Neural progenitor cell (in vitro differentiated cells): ENCODE measurements around the gene ELMOD1. TPM values are rescaled to one million over a fixed set of nuclear protein-coding genes. Genes with fewer than 3 reads are reported as not detected.

Experiments used
- DNase-seq: peaks from one replicate; pipeline ENCODE4 v3.0.0-alpha.2; 2016; ENCODE audit warnings: low spot score
- H2AFZ ChIP-seq: fragments of 200-600 bp; sonication (generic); replicated peaks from 2 replicates; pipeline ENCODE4 v1.6.1; 2016; ENCODE audit warnings: antibody characterized with exemption
- H3F3A ChIP-seq: fragments of 200-600 bp; sonication (generic); 2 replicates; pipeline ENCODE4 v1.6.1; 2016; ENCODE audit warnings: antibody characterized with exemption, low read depth
- H3K27ac ChIP-seq: fragments of 200-600 bp; sonication (generic); 2 replicates; pipeline ENCODE4 v1.5.1; 2016; ENCODE audit warnings: mild to moderate bottlenecking
- H3K27me3 ChIP-seq: fragments of 200-600 bp; sonication (generic); 2 replicates; pipeline ENCODE4 v1.6.1; 2016; ENCODE audit warnings: mild to moderate bottlenecking, moderate library complexity
- H3K36me3 ChIP-seq: fragments of 200-600 bp; sonication (generic); 2 replicates; pipeline ENCODE4 v1.5.1; 2016
- H3K4me1 ChIP-seq: fragments of 200-600 bp; sonication (generic); 2 replicates; pipeline ENCODE4 v1.6.1; 2016; ENCODE audit warnings: mixed run types
- H3K4me2 ChIP-seq: fragments of 200-600 bp; sonication (generic); 2 replicates; pipeline ENCODE4 v1.6.1; 2016
- H3K4me3 ChIP-seq: fragments of 200-600 bp; sonication (generic); 2 replicates; pipeline ENCODE4 v1.5.1; 2016
- H3K79me2 ChIP-seq: fragments of 200-600 bp; sonication (generic); 2 replicates; pipeline ENCODE4 v1.6.1; 2016; ENCODE audit warnings: low read depth
- H3K9ac ChIP-seq: fragments of 200-600 bp; sonication (generic); 2 replicates; pipeline ENCODE4 v1.6.1; 2016
- H3K9me3 ChIP-seq: fragments of 200-600 bp; sonication (generic); 2 replicates; pipeline ENCODE4 v1.5.1; 2016; ENCODE audit warnings: low read depth
- H4K20me1 ChIP-seq: fragments of 200-600 bp; sonication (generic); 2 replicates; pipeline ENCODE4 v1.6.1; 2016; ENCODE audit warnings: low read depth
- H3K27ac Mint-ChIP-seq: 3 replicates; pipeline ENCODE4 v1.8.0; 2021; ENCODE audit warnings: mixed read lengths
- H3K27me3 Mint-ChIP-seq: 2 replicates; pipeline ENCODE4 v1.8.0; 2022; ENCODE audit warnings: low read depth, mild to moderate bottlenecking, inconsistent platforms, moderate library complexity, mixed read lengths; ENCODE audit not compliant: insufficient read depth
- H3K36me3 Mint-ChIP-seq: 3 replicates; pipeline ENCODE4 v1.8.0; 2021; ENCODE audit warnings: mixed read lengths
- H3K4me1 Mint-ChIP-seq: 3 replicates; pipeline ENCODE4 v1.8.0; 2021; ENCODE audit warnings: mixed read lengths
- H3K4me3 Mint-ChIP-seq: 3 replicates; pipeline ENCODE4 v1.8.0; 2021; ENCODE audit warnings: mild to moderate bottlenecking, moderate library complexity, mixed read lengths
- H3K9me3 Mint-ChIP-seq: 3 replicates; pipeline ENCODE4 v1.8.0; 2020; ENCODE audit warnings: mixed read lengths
- EZH2 ChIP-seq: fragments of 200-600 bp; sonication (generic); IDR thresholded peaks from 2 replicates; pipeline ENCODE4 v1.6.1; 2017; ENCODE audit warnings: antibody characterized with exemption, mild to moderate bottlenecking, moderate library complexity
- EZH2phosphoT487 ChIP-seq: fragments of 200-600 bp; sonication (generic); IDR thresholded peaks from 2 replicates; pipeline ENCODE4 v1.6.1; 2017; ENCODE audit warnings: antibody characterized with exemption
- total RNA-seq: library from RNA; depleted of rRNA; stranded (reverse); fragments of >200 nt; gene quantifications from 2 replicates; pipeline ENCODE4 v1.2.3, GENCODE V29; 2015; ENCODE audit warnings: low replicate concordance
- TF ChIP-seq, protein P1 (sequence below): fragments of 200-600 bp; sonication (generic); IDR thresholded peaks from 2 replicates; pipeline ENCODE4 v1.5.1; 2017; ENCODE audit warnings: antibody characterized with exemption, mild to moderate bottlenecking

Gene ELMOD1
- total RNA-seq, 1 donor from 2014 or later = not detected

DNA sequence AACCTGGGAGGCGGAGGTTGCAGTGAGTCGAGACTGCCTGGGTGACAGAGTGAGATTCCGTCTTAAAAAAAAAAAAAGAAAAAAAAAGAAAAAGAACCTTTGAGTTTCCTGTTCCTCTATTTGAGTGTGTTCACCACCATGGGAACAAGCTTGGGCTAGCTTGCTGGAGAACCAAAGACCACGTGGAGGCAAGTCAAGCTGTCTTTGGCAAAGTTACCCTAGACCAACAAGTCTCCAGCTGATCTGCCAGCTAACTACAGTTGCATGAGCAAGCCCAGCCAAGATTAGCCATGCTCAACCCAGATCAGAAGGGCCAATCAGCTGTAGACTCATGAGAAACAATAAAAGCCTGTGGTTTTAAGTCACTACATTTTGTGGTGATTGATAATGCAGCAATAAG lies 91.2 kb downstream of the ELMOD1 start:
- peaks cover 7% of the 10 kb centered on the region for H3K4me1 Mint-ChIP-seq
- H3K36me3 Mint-ChIP-seq = no peaks in the 10 kb centered on the region
- no peaks in the 10 kb centered on the region for H4K20me1 ChIP-seq
- no peaks in the 10 kb centered on the region for H3K79me2 ChIP-seq
- H3K4me3 ChIP-seq = no peak overlapping the region
- no peak overlapping the region for H3K27ac Mint-ChIP-seq
- no peak overlapping the region for H3K4me2 ChIP-seq
- no peaks in the 10 kb centered on the region for H3K36me3 ChIP-seq
- H3F3A ChIP-seq = no peaks in the 10 kb centered on the region
- DNase-seq = no peak
- no peak overlapping the region for H3K4me3 Mint-ChIP-seq
- no peak overlapping the region for H2AFZ ChIP-seq
- TF ChIP-seq, protein P1, sequence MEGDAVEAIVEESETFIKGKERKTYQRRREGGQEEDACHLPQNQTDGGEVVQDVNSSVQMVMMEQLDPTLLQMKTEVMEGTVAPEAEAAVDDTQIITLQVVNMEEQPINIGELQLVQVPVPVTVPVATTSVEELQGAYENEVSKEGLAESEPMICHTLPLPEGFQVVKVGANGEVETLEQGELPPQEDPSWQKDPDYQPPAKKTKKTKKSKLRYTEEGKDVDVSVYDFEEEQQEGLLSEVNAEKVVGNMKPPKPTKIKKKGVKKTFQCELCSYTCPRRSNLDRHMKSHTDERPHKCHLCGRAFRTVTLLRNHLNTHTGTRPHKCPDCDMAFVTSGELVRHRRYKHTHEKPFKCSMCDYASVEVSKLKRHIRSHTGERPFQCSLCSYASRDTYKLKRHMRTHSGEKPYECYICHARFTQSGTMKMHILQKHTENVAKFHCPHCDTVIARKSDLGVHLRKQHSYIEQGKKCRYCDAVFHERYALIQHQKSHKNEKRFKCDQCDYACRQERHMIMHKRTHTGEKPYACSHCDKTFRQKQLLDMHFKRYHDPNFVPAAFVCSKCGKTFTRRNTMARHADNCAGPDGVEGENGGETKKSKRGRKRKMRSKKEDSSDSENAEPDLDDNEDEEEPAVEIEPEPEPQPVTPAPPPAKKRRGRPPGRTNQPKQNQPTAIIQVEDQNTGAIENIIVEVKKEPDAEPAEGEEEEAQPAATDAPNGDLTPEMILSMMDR = no peak
- TF ChIP-seq EZH2phosphoT487 = no peak
- TF ChIP-seq EZH2 = no peak
- peaks cover 2% of the 10 kb centered on the region for H3K27me3 Mint-ChIP-seq
- H3K9me3 ChIP-seq = no peaks in the 10 kb centered on the region
- no peaks in the 10 kb centered on the region for H3K9me3 Mint-ChIP-seq
- H3K27me3 ChIP-seq = no peaks in the 10 kb centered on the region
- no peaks in the 10 kb centered on the region for H3K4me1 ChIP-seq
- H3K9ac ChIP-seq = no peak overlapping the region
- no peak overlapping the region for H3K27ac ChIP-seq

DNA sequence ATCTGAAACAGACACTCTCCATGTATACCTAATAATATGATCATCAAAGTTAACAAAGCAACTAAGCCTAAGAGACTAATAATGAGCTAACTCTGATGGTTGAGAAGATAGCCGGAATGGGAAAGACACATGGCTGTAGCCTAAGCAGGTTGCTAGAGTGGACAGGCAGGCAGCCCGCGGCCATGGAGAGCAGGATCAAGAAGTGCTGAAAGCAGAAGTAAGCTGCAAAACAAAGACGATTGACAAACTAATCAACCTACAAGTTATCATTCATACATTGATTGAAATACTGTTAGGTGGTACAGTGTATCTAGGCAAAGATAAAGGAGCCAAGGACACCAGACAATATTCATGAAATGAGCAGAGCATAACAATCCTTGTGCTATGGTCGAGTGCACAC lies 91.6 kb downstream of the ELMOD1 start:
- no peak overlapping the region for H3K4me3 Mint-ChIP-seq
- Histone ChIP-seq H3K4me2 (no peak overlapping the region), H3K27me3 (no peaks in the 10 kb centered on the region), H3K27ac (no peak overlapping the region), H4K20me1 (no peaks in the 10 kb centered on the region), H3F3A (no peaks in the 10 kb centered on the region), H3K4me1 (no peaks in the 10 kb centered on the region), H3K9me3 (no peaks in the 10 kb centered on the region), H3K4me3 (no peak overlapping the region), H3K36me3 (no peaks in the 10 kb centered on the region), H2AFZ (no peak overlapping the region), H3K79me2 (no peaks in the 10 kb centered on the region), H3K9ac (no peak overlapping the region)
- H3K27ac Mint-ChIP-seq = no peak overlapping the region
- no peaks in the 10 kb centered on the region for H3K36me3 Mint-ChIP-seq
- no peaks in the 10 kb centered on the region for H3K9me3 Mint-ChIP-seq
- TF ChIP-seq, protein P1 = no peak
- TF ChIP-seq EZH2 (no peak), EZH2phosphoT487 (no peak)
- H3K4me1 Mint-ChIP-seq = peaks cover 7% of the 10 kb centered on the region
- H3K27me3 Mint-ChIP-seq = peaks cover 2% of the 10 kb centered on the region
- no peak for DNase-seq

DNA sequence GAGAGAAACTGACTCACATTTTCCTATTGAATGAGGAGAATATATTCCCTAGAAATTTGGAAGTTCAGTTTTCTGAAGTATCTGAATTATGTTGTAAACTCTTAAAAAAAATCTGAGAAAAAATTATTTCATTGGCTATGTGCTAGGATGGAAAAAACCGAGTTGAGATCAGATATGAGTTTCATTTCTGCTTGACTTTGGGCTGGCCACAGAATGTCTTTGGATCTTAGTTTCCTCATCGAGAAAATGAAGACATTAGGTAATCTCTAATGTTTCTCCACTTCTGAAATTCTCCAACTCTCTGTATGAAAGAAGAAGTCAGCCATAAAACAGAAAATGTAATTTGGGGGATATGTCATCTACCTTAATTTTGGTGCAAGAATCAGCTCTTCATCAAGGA lies 92.1 kb downstream of the ELMOD1 start:
- H3K4me1 ChIP-seq = no peaks in the 10 kb centered on the region
- no peak overlapping the region for H3K4me3 Mint-ChIP-seq
- H3K9ac ChIP-seq = no peak overlapping the region
- no peaks in the 10 kb centered on the region for H3K27me3 ChIP-seq
- no peaks in the 10 kb centered on the region for H4K20me1 ChIP-seq
- no peaks in the 10 kb centered on the region for H3K9me3 ChIP-seq
- no peak overlapping the region for H3K27ac ChIP-seq
- peaks cover 2% of the 10 kb centered on the region for H3K27me3 Mint-ChIP-seq
- no peaks in the 10 kb centered on the region for H3K9me3 Mint-ChIP-seq
- no peaks in the 10 kb centered on the region for H3K36me3 Mint-ChIP-seq
- H3K36me3 ChIP-seq = no peaks in the 10 kb centered on the region
- no peak overlapping the region for H2AFZ ChIP-seq
- H3F3A ChIP-seq = no peaks in the 10 kb centered on the region
- no peak overlapping the region for H3K27ac Mint-ChIP-seq
- no peak for TF ChIP-seq EZH2
- TF ChIP-seq, protein P1 = no peak
- TF ChIP-seq EZH2phosphoT487 = no peak
- H3K79me2 ChIP-seq = no peaks in the 10 kb centered on the region
- H3K4me2 ChIP-seq = no peak overlapping the region
- DNase-seq = no peak
- peaks cover 7% of the 10 kb centered on the region for H3K4me1 Mint-ChIP-seq
- no peak overlapping the region for H3K4me3 ChIP-seq
